T-helper 17 cell (primary cell): ENCODE data around the gene GNG14. TPM values are rescaled to one million over a fixed set of nuclear protein-coding genes. Genes with fewer than 3 reads are reported as not detected.
"Not testable (repeated sequence)": the region's sequence is repeated elsewhere in the genome, so short reads cannot be mapped to it uniquely, and the experiment has no call there.

Experiments used
- ATAC-seq: fragments of 150-1000 bp; cut with Tn5 transposase; 2 replicates; pipeline ENCODE4 v1.10.0; 2021; ENCODE audit warnings: mild to moderate bottlenecking, moderate library complexity
- DNase-seq, 3 donors: peaks; one replicate each; pipeline versions ENCODE4 v3.0.0 to v3.0.0-alpha.2; 2020 to 2021
- H3K9me3 ChIP-seq: one replicate; pipeline ENCODE4 v1.7.0; 2013; ENCODE audit warnings: low read length, mild to moderate bottlenecking; ENCODE audit not compliant: control insufficient read depth, poor library complexity, severe bottlenecking
- H3K27ac Mint-ChIP-seq: one replicate; pipeline ENCODE4 v1.8.0; 2022; ENCODE audit warnings: mild to moderate bottlenecking, moderate library complexity, mixed read lengths
- H3K27me3 Mint-ChIP-seq: one replicate; pipeline ENCODE4 v1.8.0; 2022; ENCODE audit warnings: mixed read lengths
- H3K36me3 Mint-ChIP-seq: one replicate; pipeline ENCODE4 v1.8.0; 2022; ENCODE audit warnings: low read depth, mixed read lengths
- H3K4me1 Mint-ChIP-seq: one replicate; pipeline ENCODE4 v1.8.0; 2022; ENCODE audit warnings: mild to moderate bottlenecking, mixed read lengths
- H3K4me3 Mint-ChIP-seq: one replicate; pipeline ENCODE4 v1.8.0; 2022; ENCODE audit warnings: mild to moderate bottlenecking, moderate library complexity, mixed read lengths
- total RNA-seq, 4 donors: library from RNA in 2 of 4; stranded (reverse) in 2 of 4; gene quantifications; one replicate each; pipeline ENCODE4 v1.2.3 and lab custom pipeline; 2022 to 2026

The GNG14 gene
- total RNA-seq, 2 donors from 2014 or later, result not detected

DNA sequence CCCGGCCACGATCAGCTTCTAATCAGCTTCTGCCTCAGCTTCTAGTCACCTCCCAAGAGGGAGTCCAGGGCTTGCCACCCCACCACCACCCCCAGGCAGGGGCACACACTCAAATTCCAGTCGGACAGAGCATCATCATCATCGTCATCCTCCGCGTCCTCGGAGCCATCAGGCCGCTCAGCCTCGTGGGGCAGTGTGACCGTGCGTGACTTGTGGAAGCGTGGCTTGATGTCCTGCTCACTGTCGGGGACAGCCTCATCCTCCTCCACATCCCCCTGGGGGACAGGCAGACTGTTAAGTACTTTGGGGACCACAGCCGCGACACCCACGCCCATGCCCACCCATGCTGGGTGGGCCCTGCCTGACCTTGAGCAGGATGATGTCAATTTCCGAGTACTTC, 23.4 kb downstream of the GNG14 start:
- H3K27me3 Mint-ChIP-seq, result no peaks in the 10 kb centered on the region
- no peaks in the 10 kb centered on the region for H3K4me1 Mint-ChIP-seq
- ATAC-seq (no peak), DNase-seq (no peak)
- peaks cover 2% of the 10 kb centered on the region for H3K36me3 Mint-ChIP-seq
- no peak overlapping the region for H3K4me3 Mint-ChIP-seq
- H3K9me3 ChIP-seq, result no peaks in the 10 kb centered on the region
- no peak overlapping the region for H3K27ac Mint-ChIP-seq

DNA sequence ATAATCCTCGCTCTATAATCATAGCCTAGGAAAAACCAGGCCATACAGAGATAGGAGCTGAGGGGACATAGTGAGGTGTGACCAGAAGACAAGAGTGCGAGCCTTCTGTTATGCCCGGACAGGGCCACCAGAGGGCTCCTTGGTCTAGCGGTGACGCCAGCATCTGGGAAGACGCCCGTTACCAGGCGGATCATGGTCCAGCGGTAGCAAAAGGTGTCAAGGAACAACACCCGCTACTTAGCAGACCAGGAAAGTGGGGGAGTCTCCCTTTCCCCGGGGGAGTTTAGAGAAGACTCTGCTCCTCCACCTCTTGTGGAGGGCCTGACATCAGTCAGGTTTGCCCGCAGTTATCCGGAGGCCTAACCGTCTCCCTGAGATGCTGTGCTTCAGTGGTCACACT, 24.3 kb downstream of the GNG14 start:
- not testable (repeated sequence) for H3K4me1 Mint-ChIP-seq, H3K4me3 Mint-ChIP-seq, DNase-seq, H3K9me3 ChIP-seq, H3K27me3 Mint-ChIP-seq, H3K36me3 Mint-ChIP-seq, H3K27ac Mint-ChIP-seq, ATAC-seq

GRCh38 chr19:12713304-12713703, 25.5 kb downstream of the GNG14 start:
- H3K4me3 Mint-ChIP-seq, H3K9me3 ChIP-seq, H3K27ac Mint-ChIP-seq, ATAC-seq, H3K36me3 Mint-ChIP-seq, H3K4me1 Mint-ChIP-seq, DNase-seq, H3K27me3 Mint-ChIP-seq: not testable (repeated sequence)

- H3K9me3 ChIP-seq, result no peaks in the 10 kb centered on the region
- no peak overlapping the region for H3K27ac Mint-ChIP-seq
- H3K27me3 Mint-ChIP-seq, result no peaks in the 10 kb centered on the region
- H3K36me3 Mint-ChIP-seq, result peaks cover 3% of the 10 kb centered on the region
- no peak overlapping the region for H3K4me3 Mint-ChIP-seq
- DNase-seq (no peak), ATAC-seq (no peak)
- no peaks in the 10 kb centered on the region for H3K4me1 Mint-ChIP-seq
These were observed 27.3 kb downstream of the GNG14 start for GRCh38 chr19:12715102-12715501.

DNA sequence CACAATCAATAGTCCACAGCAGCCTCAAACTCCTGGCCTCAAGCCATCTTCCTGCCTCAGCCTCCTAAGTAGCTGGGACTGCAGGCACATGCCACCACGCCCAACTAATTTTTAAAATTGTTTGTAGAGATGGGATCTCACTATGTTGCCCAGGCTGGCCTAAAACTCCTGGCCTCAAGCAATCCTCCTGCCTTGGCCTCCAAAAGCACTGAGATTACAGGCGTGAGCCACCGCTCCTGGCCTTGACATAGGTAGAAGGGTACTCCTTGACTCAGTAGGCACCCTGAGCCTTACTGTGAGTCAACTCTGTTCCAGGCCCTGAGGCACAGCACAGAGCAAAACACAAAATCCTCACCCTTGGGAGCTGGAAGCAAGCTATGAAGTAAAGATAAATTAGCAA, 28.1 kb downstream of the GNG14 start:
- H3K9me3 ChIP-seq, result no peaks in the 10 kb centered on the region
- no peak for ATAC-seq
- H3K36me3 Mint-ChIP-seq, result peaks cover 3% of the 10 kb centered on the region
- H3K27me3 Mint-ChIP-seq, result no peaks in the 10 kb centered on the region
- H3K4me1 Mint-ChIP-seq, result peaks cover 5% of the 10 kb centered on the region
- no peak overlapping the region for H3K4me3 Mint-ChIP-seq
- no peak for DNase-seq
- no peak overlapping the region for H3K27ac Mint-ChIP-seq

DNA sequence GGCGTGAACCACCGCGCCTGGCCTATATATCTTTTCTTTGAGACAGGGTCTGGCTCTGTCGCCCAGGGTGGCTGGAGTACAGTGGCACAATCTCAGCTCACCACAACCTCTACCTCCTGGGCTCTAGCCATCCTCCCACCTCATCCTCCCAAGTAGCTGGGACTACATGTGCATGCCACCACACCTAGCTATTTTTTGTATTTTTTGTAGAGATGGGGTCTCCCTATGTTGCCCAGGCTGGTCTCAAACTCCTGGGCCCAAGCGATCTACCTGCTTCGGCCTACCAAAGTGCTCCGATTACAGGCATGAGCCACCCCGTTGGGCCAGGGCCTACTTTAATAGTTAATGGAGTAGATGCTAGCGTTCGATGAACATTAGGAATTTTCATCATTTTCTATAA, 32.5 kb downstream of the GNG14 start:
- no peaks in the 10 kb centered on the region for H3K27me3 Mint-ChIP-seq

DNA sequence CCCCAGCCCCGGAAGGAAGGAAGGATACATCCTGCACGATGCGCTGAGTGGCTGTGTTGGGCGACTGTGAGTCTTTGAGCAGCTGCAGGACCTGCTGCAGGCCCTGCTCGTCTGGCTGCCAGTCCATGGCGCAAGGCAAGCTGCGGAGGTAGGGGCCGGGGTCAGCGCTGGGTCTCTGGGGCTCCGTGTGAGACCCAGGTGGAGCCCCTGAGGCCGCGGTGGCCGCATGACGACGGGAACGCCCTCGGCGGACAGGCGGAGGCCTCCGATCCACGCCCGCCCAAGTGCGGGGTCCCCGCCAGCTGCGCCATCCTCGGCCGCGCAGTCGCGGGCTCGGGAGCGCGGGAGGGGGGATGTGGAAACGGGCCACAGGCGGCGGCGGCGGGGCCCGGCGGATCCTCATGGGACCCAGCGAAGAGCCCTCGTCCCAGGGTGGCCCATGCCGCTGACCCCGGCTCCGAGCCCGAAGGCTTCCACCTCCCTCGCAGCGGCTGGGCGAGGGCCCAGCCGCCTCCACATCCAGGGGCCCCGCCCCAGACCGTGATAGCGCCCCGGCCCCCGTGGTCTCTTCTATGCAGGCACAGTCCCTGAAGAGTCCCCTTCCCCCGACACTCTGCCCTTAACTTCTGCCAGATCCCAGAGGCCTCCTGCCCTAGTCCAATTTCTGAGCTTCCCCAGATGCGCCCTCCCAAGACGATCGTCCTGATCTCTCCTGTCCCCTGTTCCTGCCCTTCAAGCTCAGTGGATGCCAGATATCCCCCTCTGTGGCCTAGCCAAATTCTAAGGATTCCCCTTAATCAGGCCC, 33.3 kb downstream of the GNG14 start:
- DNase-seq (no peak), ATAC-seq (no peak)
- Mint-ChIP-seq H3K36me3 (peaks cover 2% of the 10 kb centered on the region), H3K27me3 (no peaks in the 10 kb centered on the region), H3K4me1 (peaks cover 28% of the 10 kb centered on the region), H3K27ac (peak overlapping the region; percentile 95), H3K4me3 (peak overlapping the region; percentile 96)
- H3K9me3 ChIP-seq, result no peaks in the 10 kb centered on the region

More for the DNA sequence above, 32.5 kb downstream of the GNG14 start:
- Mint-ChIP-seq H3K36me3 (peaks cover 2% of the 10 kb centered on the region), H3K4me3 (peak overlapping the region; percentile 88), H3K4me1 (peaks cover 28% of the 10 kb centered on the region), H3K27ac (peak overlapping the region; percentile 95)
- no peak for ATAC-seq
- no peak for DNase-seq
- no peaks in the 10 kb centered on the region for H3K9me3 ChIP-seq

- DNase-seq, result peak in 2 of 3 donors; percentile 37 to 43
- peak; percentile 52 for ATAC-seq
- H3K9me3 ChIP-seq, result no peaks in the 10 kb centered on the region
- H3K36me3 Mint-ChIP-seq, result no peaks in the 10 kb centered on the region
- H3K27ac Mint-ChIP-seq, result peak overlapping the region; percentile 95
- H3K27me3 Mint-ChIP-seq, result no peaks in the 10 kb centered on the region
- peak overlapping the region; percentile 96 for H3K4me3 Mint-ChIP-seq
- H3K4me1 Mint-ChIP-seq, result peaks cover 31% of the 10 kb centered on the region
These were observed 34.1 kb downstream of the GNG14 start for GRCh38 chr19:12721656-12722565.

DNA sequence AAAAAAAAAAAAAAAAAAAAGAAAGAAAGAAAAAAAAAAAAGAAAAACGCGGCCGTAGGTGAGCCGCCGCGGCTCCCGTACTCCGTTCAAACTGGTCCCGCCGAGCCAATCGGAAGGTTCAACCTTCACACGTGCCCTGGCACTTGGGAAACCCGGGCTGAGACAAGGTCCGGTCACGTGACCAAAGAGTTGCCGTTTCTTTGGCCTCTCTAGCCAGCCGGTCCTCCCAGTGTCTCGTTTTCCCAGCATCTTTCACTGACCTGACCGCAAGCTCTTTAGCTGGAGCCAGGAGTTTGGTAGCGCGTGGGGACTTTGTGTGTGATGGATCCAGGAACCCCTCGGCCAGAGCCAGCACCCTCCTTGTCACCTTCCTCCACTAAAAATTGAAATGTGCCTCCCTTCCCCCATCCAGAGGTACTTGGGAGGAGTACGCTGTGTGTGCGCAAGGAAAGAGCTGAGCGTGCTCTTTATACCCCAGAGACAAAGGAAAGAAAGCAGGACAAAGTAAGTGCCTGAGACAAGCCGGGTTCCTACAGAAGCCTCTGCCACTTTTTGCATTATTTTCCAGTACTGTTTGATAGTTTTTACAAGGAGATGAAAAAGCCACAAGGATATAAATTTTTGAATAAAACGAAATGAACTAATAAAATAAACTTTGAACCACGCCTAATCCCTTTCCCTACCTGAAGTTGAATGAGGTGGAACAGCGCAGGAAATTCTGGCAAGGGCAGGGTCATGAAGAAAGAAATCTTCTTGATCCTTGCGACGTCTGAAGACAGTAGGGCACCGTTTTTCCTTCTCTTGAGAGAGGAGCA, 35.0 kb downstream of the GNG14 start:
- H3K9me3 ChIP-seq, result no peaks in the 10 kb centered on the region
- H3K27ac Mint-ChIP-seq, result peak overlapping the region; percentile 95
- peak overlapping the region; percentile 96 for H3K4me3 Mint-ChIP-seq
- DNase-seq, result peak; percentile 86 to 89 (median 86)
- no peaks in the 10 kb centered on the region for H3K36me3 Mint-ChIP-seq
- peak; percentile 93 for ATAC-seq
- H3K4me1 Mint-ChIP-seq, result peaks cover 31% of the 10 kb centered on the region
- H3K27me3 Mint-ChIP-seq, result no peaks in the 10 kb centered on the region

DNA sequence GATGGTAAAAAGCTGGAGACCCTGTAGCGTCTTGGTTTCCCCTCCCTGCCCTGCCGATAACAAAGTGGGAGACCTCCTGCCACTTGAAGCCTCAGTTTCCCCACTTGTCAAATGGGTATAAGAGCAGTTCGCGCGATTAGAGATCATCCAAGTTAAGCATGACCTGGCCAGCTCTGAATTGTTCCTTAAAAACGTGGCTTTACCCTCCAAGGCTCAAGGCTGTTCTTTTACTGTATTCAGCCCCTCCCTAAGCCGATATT, 35.5 kb downstream of the GNG14 start:
- ATAC-seq (no peak), DNase-seq (no peak)
- no peaks in the 10 kb centered on the region for H3K9me3 ChIP-seq
- H3K27ac Mint-ChIP-seq, result peak overlapping the region; percentile 95
- no peaks in the 10 kb centered on the region for H3K27me3 Mint-ChIP-seq
- peaks cover 31% of the 10 kb centered on the region for H3K4me1 Mint-ChIP-seq
- no peaks in the 10 kb centered on the region for H3K36me3 Mint-ChIP-seq
- peak overlapping the region; percentile 96 for H3K4me3 Mint-ChIP-seq

GRCh38 chr19:12723641-12724426, 36.0 kb downstream of the GNG14 start, which contains the start of gene TNPO2:
Gene TNPO2, minus strand, starts transcription at chr19:12723932. Its CDS starts 2,955 bp downstream, at chr19:12720977.
- Mint-ChIP-seq H3K4me3 (peak within 1 kb of the TSS; percentile 96), H3K27ac (peak within 1 kb of the TSS; percentile 95), H3K36me3 (no peaks in the 10 kb centered on the region), H3K27me3 (no peaks in the 10 kb centered on the region), H3K4me1 (peaks cover 31% of the 10 kb centered on the region)
- DNase-seq (peak; percentile 30 to 38 (median 32)), ATAC-seq (peak; percentile 42)
- H3K9me3 ChIP-seq, result no peaks in the 10 kb centered on the region

DNA sequence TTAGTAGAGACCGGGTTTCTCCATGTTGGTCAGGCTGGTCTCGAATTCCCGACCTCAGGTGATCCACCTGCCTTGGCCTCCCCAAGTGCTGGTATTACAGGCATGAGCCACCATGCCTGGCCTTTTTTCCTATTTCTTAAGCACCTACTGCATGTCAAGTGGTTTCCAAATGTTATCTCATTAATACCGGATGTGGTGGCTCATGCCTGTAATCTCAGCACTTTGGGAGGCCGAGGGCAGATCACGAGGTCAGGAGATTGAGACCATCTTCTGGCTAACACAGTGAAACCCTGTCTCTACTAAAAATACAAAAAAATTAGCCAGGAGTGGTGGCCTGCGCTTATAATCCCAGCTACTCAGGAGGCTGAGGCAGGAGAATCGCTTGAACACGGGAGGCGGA, 37.8 kb downstream of the GNG14 start:
- H3K36me3 Mint-ChIP-seq, H3K9me3 ChIP-seq, H3K4me3 Mint-ChIP-seq, DNase-seq, H3K27ac Mint-ChIP-seq, ATAC-seq, H3K27me3 Mint-ChIP-seq: not testable (repeated sequence)
- peaks cover 33% of the 10 kb centered on the region for H3K4me1 Mint-ChIP-seq
